Esophagus muscularis mucosa (tissue), 4 donors: Measurements from ENCODE around the gene TNS4. TPM values are rescaled to one million over a fixed set of nuclear protein-coding genes. Genes with fewer than 3 reads are reported as not detected.

ENCODE experiments used
- DNase-seq: peaks from one replicate; pipeline ENCODE4 v3.0.0-alpha.2; 2017; ENCODE audit errors: extremely low spot score
- H3K27ac ChIP-seq, 4 donors: fragments of 200-600 bp; sonication (generic); replicated peaks in 1 of 4; 1 replicate in 3 of 4; 2 replicates in 1 of 4; pipeline ENCODE4 v1.5.1; 2016 to 2019; ENCODE audit warnings: mild to moderate bottlenecking in 1 of 4
- H3K27me3 ChIP-seq, 4 donors: fragments of 200-600 bp; sonication (generic); one replicate each; pipeline versions ENCODE4 v1.5.1 to v1.6.0; 2016 to 2019
- H3K36me3 ChIP-seq, 4 donors: fragments of 200-600 bp; sonication (generic); one replicate each; pipeline ENCODE4 v1.5.1; 2016 to 2019
- H3K4me1 ChIP-seq, 4 donors: fragments of 200-600 bp; sonication (generic); one replicate each; pipeline ENCODE4 v1.5.1; 2016 to 2019
- H3K4me3 ChIP-seq, 4 donors: fragments of 200-600 bp; sonication (generic); 1 replicate in 2 of 4; 2 replicates in 2 of 4; pipeline ENCODE4 v1.5.1; 2016 to 2019; ENCODE audit warnings: mild to moderate bottlenecking in 4 of 4, moderate library complexity in 1 of 4
- H3K9me3 ChIP-seq, 4 donors: fragments of 200-600 bp; sonication (generic); 1 replicate in 3 of 4; 2 replicates in 1 of 4; pipeline ENCODE4 v1.5.1; 2016 to 2019
- EP300 ChIP-seq: sonication (generic); formaldehyde crosslinking; IDR thresholded peaks from one replicate; pipeline ENCODE4 v1.6.1; 2017; ENCODE audit warnings: antibody characterized with exemption
- POLR2A ChIP-seq: fragments of 450-650 bp; IDR thresholded peaks from one replicate; pipeline ENCODE4 v1.6.1; 2017; ENCODE audit warnings: antibody characterized with exemption, moderate library complexity, mild to moderate bottlenecking, low read depth
- POLR2AphosphoS5 ChIP-seq, 2 donors: sonication (generic); formaldehyde crosslinking; IDR thresholded peaks; one replicate each; pipeline ENCODE4 v1.6.1; 2017; ENCODE audit warnings: antibody characterized with exemption in 2 of 2
- WGBS: methylation state at CpG from one replicate; pipeline ENCODE4 v1.1.5; 2018; 5-methylcytosine and 5-hydroxymethylcytosine counted together
- intact Hi-C: fragments of 100-400 bp; cut with DNase I; formaldehyde crosslinking; loops from one replicate; pipeline ENCODE4 v1.15.1; 2023
- total RNA-seq, 4 donors: library from RNA; depleted of rRNA; stranded (reverse); fragments of >200 nt; gene quantifications; one replicate each; pipeline versions ENCODE4 v1.1.0 to v1.2.1, GENCODE V29; 2016
- TF ChIP-seq, protein P1 (sequence below), 3 experiments: fragments of 200-600 bp in 2 of 3; fragments of 450-650 bp in 1 of 3; sonication (generic) in 2 of 3; IDR thresholded peaks; one replicate each; pipeline ENCODE4 v1.5.1; 2017 to 2019; ENCODE audit warnings: antibody characterized with exemption in 3 of 3, mild to moderate bottlenecking in 2 of 3, moderate library complexity in 1 of 3

Gene TNS4
- total RNA-seq, 4 donors from 2014 or later, result not detected

DNA sequence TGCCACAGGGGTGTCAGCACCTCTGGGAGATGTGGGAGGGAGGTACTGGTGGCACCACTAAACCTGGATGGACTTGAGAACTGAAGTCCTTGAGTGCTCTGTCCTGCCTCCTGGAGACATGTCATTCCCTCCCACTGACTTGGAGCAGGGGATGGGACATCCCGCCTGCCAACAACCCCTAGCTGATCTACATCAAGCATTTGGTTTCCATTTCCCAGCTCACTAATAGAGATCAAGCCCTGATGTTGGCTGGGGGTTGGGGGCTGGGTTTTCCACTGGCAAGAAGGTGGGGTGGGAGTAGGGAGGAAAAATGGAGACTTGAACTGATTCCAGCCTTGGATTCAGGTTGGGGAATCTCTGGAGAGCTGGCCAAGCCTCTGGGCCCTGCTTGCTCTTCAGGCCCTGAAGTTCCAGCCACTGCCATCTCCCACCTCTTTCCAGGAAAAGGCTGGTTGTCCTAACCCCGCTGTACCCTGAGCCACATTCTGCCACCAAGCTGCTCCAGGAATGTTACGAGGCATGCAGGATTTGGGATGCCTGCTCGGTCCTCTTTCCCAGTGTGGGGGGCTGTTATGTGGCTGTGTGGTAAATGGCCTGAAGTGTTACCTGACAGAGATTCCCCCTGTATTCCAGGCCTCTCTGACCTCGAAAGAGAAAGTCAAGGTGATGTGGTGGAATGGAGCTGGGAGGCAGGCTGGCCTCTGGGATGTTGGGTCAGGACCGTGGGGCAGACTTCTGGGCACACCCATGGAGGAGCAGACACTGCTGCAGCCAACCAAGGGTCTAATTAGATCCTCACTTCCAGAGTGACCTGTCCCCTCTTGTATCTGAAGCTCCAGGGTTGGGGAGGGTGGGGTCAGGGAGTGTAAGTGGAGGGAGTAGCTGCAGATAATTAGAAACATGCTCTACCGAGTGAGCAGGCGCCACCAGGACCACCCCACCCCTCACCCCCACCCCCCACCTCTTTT, 41.5 kb downstream of the TNS4 start:
- WGBS, result 67% methylated on average over 4 of the region's 8 CpGs
- Histone ChIP-seq H3K9me3 (no peaks in the 10 kb centered on the region), H3K36me3 (peaks cover 0 to 41% (median 25%) of the 10 kb centered on the region in 4 donors), H3K4me1 (peaks cover 54 to 91% (median 88%) of the 10 kb centered on the region in 4 donors), H3K27me3 (no peaks in the 10 kb centered on the region), H3K27ac (peak overlapping the region; percentile 65 to 98 (median 79)), H3K4me3 (no peak overlapping the region)
- TF ChIP-seq POLR2A (no peak), POLR2AphosphoS5 (IDR thresholded peaks at IDR 0.05) (peak in 1 of 2 donors; percentile 14)
- DNase-seq, result no peak
- intact Hi-C loops, result no loop called here

GRCh38 chr17:40458851-40459482, 42.5 kb downstream of the TNS4 start:
- peak overlapping the region; percentile 78 to 98 (median 88) for H3K27ac ChIP-seq
- H3K4me1 ChIP-seq, result peaks cover 54 to 99% (median 96%) of the 10 kb centered on the region in 4 donors
- H3K36me3 ChIP-seq, result peaks cover 9 to 50% (median 34%) of the 10 kb centered on the region in 4 donors
- DNase-seq, result no peak
- 78% methylated on average over 12 of the region's 12 CpGs for WGBS
- no peaks in the 10 kb centered on the region for H3K9me3 ChIP-seq
- no peaks in the 10 kb centered on the region for H3K27me3 ChIP-seq
- no peak overlapping the region for H3K4me3 ChIP-seq
- TF ChIP-seq EP300, result no peak
- TF ChIP-seq, protein P1, sequence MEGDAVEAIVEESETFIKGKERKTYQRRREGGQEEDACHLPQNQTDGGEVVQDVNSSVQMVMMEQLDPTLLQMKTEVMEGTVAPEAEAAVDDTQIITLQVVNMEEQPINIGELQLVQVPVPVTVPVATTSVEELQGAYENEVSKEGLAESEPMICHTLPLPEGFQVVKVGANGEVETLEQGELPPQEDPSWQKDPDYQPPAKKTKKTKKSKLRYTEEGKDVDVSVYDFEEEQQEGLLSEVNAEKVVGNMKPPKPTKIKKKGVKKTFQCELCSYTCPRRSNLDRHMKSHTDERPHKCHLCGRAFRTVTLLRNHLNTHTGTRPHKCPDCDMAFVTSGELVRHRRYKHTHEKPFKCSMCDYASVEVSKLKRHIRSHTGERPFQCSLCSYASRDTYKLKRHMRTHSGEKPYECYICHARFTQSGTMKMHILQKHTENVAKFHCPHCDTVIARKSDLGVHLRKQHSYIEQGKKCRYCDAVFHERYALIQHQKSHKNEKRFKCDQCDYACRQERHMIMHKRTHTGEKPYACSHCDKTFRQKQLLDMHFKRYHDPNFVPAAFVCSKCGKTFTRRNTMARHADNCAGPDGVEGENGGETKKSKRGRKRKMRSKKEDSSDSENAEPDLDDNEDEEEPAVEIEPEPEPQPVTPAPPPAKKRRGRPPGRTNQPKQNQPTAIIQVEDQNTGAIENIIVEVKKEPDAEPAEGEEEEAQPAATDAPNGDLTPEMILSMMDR (IDR thresholded peaks at IDR 0.05), result no peak
- TF ChIP-seq POLR2AphosphoS5 (IDR thresholded peaks at IDR 0.05), result no peak
- no peak for TF ChIP-seq POLR2A
- intact Hi-C loops, result no loop called here

DNA sequence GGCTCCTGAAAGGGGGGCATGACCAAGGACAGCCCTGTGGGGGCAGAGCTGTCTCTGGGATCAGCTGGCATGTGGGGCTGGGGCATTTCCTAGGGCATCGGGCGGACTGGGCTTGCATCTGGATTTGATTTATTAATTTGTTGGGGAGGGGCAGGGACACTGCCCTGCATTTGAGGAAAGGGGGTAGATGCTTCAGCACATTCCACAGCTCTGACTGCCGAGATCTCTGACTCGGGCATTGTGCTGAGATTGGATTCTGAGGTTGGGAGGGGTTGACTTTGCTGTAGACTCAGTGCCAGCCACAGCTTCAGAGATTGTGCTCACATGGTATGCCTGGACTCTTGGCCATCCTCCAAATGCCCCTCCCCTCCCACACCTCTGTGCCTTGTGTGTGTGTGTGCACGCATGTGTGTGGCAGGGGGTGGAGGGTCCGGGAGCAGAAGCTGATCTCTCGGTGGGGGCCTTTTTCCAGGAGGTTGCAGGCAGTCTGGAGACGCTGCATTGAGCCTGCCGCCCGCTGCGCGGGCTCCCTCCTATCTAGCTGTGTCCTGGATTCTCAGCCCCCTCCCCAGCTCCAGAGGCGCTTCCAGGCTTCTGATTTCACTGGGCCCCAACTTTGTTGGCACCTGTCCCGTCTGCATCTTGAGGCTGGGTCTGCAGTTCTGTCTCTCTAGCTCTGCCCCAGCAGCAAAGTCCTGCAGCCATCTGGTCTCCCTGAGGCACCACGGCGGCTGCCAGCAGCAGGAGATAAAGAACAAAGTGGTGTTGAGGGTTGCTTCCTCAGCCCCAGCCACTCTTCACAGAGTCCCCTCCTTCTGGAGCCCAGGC, 43.2 kb downstream of the TNS4 start:
- DNase-seq, result no peak
- TF ChIP-seq POLR2AphosphoS5 (IDR thresholded peaks at IDR 0.05), result peak in 1 of 2 donors; percentile 52
- TF ChIP-seq, protein P1 (IDR thresholded peaks at IDR 0.05), result no peak
- Histone ChIP-seq H3K27ac (peak overlapping the region; percentile 78 to 98 (median 88)), H3K36me3 (peaks cover 15 to 58% (median 42%) of the 10 kb centered on the region in 4 donors), H3K9me3 (no peaks in the 10 kb centered on the region), H3K4me1 (peaks cover 61 to 99% (median 97%) of the 10 kb centered on the region in 4 donors), H3K27me3 (no peaks in the 10 kb centered on the region), H3K4me3 (no peak overlapping the region)
- intact Hi-C loops, result no loop called here
- 18% methylated on average over 15 of the region's 16 CpGs for WGBS

DNA sequence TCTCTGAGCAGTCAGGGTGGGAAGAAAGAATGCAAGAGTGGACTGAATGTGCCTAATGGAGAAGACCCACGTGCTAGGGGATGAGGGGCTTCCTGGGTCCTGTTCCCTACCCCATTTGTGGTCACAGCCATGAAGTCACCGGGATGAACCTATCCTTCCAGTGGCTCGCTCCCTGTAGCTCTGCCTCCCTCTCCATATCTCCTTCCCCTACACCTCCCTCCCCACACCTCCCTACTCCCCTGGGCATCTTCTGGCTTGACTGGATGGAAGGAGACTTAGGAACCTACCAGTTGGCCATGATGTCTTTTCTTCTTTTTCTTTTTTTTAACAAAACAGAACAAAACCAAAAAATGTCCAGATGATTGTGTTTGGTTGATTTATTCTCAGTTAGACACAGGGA, 44.1 kb downstream of the TNS4 start:
- Histone ChIP-seq H3K4me3 (no peak overlapping the region), H3K36me3 (peaks cover 23 to 66% (median 49%) of the 10 kb centered on the region in 4 donors), H3K27me3 (no peaks in the 10 kb centered on the region), H3K27ac (peak overlapping the region; percentile 78 to 98 (median 88)), H3K9me3 (no peaks in the 10 kb centered on the region), H3K4me1 (peaks cover 61 to 99% (median 97%) of the 10 kb centered on the region in 4 donors)
- intact Hi-C loops, result no loop called here
- TF ChIP-seq, protein P1 (IDR thresholded peaks at IDR 0.05), result no peak
- TF ChIP-seq POLR2A (no peak), EP300 (no peak), POLR2AphosphoS5 (IDR thresholded peaks at IDR 0.05) (no peak)
- no peak for DNase-seq
- WGBS, result 85% methylated on average over 3 of the region's 3 CpGs
